Endothelial cell of umbilical vein (primary cell): ENCODE data around the gene MAST4. TPM values are rescaled to one million over a fixed set of nuclear protein-coding genes. Genes with fewer than 3 reads are reported as not detected.

Experiments used
- BruUV-seq: library from RNA; stranded (reverse); fragments of 400-500 nt; replicated peaks from 2 replicates; lab custom pipeline; 2021; lab: Mats Ljungman, UMichigan
- CTCF ChIA-PET: fragments of 300-600, 350-600 bp; sonication (Branson Sonifier 250); formaldehyde crosslinking; loops from one replicate; lab custom pipeline; 2021; ENCODE audit warnings: antibody characterized with exemption, inconsistent platforms; lab: Charles Lee
- POLR2A ChIA-PET: fragments of 300-600, 350-600 bp; sonication (Branson Sonifier 250); formaldehyde crosslinking; loops from one replicate; lab custom pipeline; 2021; ENCODE audit warnings: antibody characterized with exemption, inconsistent platforms; lab: Charles Lee
- DNase-seq: peaks from one replicate; pipeline ENCODE4 v3.0.0-alpha.2; 2011; ENCODE audit warnings: low read depth, low spot score
- FAIRE-seq: peaks from 2 replicates; lab custom pipeline; 2011; peaks lifted over from hg19 to GRCh38; lab: Jason Lieb, UNC
- H2AFZ ChIP-seq: 2 replicates; pipeline ENCODE4 v1.6.0; 2012; ENCODE audit warnings: low read depth, low read length, control low read depth, inconsistent platforms
- H3K27ac ChIP-seq: 2 replicates; pipeline ENCODE4 v1.5.1; 2011; ENCODE audit warnings: low read depth, mild to moderate bottlenecking, control low read depth, low read length, moderate library complexity; ENCODE audit not compliant: insufficient read depth
- H3K27me3 ChIP-seq, 2 experiments: 2 replicates each; pipeline versions ENCODE4 v1.6.0 to v1.6.1; 2011; ENCODE audit warnings: low read length in 2 of 2, mixed read lengths in 1 of 2; ENCODE audit not compliant: control insufficient read depth in 2 of 2, insufficient read depth in 2 of 2
- H3K36me3 ChIP-seq, 2 experiments: 2 replicates in 1 of 2; 3 replicates in 1 of 2; pipeline ENCODE4 v1.5.1; 2011; ENCODE audit warnings: low read length in 2 of 2, mild to moderate bottlenecking in 1 of 2, moderate library complexity in 1 of 2; ENCODE audit not compliant: control insufficient read depth in 2 of 2, insufficient read depth in 2 of 2; ENCODE audit errors: extremely low read depth in 1 of 2
- H3K4me1 ChIP-seq: 3 replicates; pipeline ENCODE4 v1.5.1; 2011; ENCODE audit warnings: mild to moderate bottlenecking, low read length; ENCODE audit not compliant: control insufficient read depth, insufficient read depth; ENCODE audit errors: extremely low read depth
- H3K4me2 ChIP-seq: 2 replicates; pipeline ENCODE4 v1.6.1; 2011; ENCODE audit warnings: low read length, control low read depth, mixed read lengths; ENCODE audit not compliant: insufficient read depth
- H3K4me3 ChIP-seq, 3 experiments: fragments of 200-600 bp in 1 of 3; sonication (generic), shearing (Covaris generic) in 1 of 3; replicated peaks in 1 of 3; 2 replicates each; pipeline ENCODE4 v1.5.1; 2011 to 2016; ENCODE audit warnings: control low read depth in 3 of 3, low read length in 3 of 3, mild to moderate bottlenecking in 2 of 3, inconsistent platforms in 1 of 3, low read depth in 1 of 3, moderate library complexity in 1 of 3; ENCODE audit not compliant: insufficient read depth in 1 of 3
- H3K79me2 ChIP-seq: 2 replicates; pipeline ENCODE4 v1.6.0; 2012; ENCODE audit warnings: low read length, inconsistent platforms; ENCODE audit not compliant: control insufficient read depth, insufficient read depth
- H3K9ac ChIP-seq: replicated peaks from 2 replicates; pipeline ENCODE3; 2011; ENCODE audit warnings: low read length, control low read depth; ENCODE audit not compliant: insufficient read depth; ENCODE audit errors: extremely low read depth
- H3K9me1 ChIP-seq: replicated peaks from 3 replicates; pipeline ENCODE4 v1.6.0; 2011; ENCODE audit warnings: mild to moderate bottlenecking, low read length; ENCODE audit not compliant: control insufficient read depth, insufficient read depth; ENCODE audit errors: extremely low read depth
- H3K9me3 ChIP-seq: replicated peaks from 2 replicates; pipeline ENCODE4 v1.5.1; 2012; ENCODE audit warnings: low read length, inconsistent platforms; ENCODE audit not compliant: control insufficient read depth, insufficient read depth
- H4K20me1 ChIP-seq: replicated peaks from 2 replicates; pipeline ENCODE3; 2011; ENCODE audit warnings: mild to moderate bottlenecking, low read length; ENCODE audit not compliant: control insufficient read depth, insufficient read depth; ENCODE audit errors: extremely low read depth
- EZH2 ChIP-seq: IDR thresholded peaks from 2 replicates; pipeline ENCODE4 v1.6.1; 2012; ENCODE audit warnings: borderline replicate concordance, low read depth, mild to moderate bottlenecking, moderate library complexity, low read length, inconsistent platforms; ENCODE audit not compliant: severe bottlenecking
- FOS ChIP-seq: IDR thresholded peaks from 2 replicates; pipeline ENCODE4 v1.6.1; 2011; ENCODE audit warnings: mild to moderate bottlenecking, low read length, moderate library complexity, borderline replicate concordance; ENCODE audit not compliant: insufficient read depth
- GATA2 ChIP-seq: IDR thresholded peaks from 2 replicates; pipeline ENCODE4 v1.7.0; 2011; ENCODE audit warnings: low read depth, mild to moderate bottlenecking, moderate library complexity, mixed read lengths, low read length; ENCODE audit not compliant: insufficient read length, insufficient read depth
- JUN ChIP-seq: IDR thresholded peaks from 2 replicates; pipeline ENCODE4 v1.6.1; 2011; ENCODE audit warnings: borderline replicate concordance, low read depth; ENCODE audit not compliant: insufficient read length, insufficient read depth
- MYC ChIP-seq: IDR thresholded peaks from one replicate; pipeline ENCODE4 v1.6.1; 2011; ENCODE audit warnings: mild to moderate bottlenecking, low read depth, low read length
- POLR2A ChIP-seq: IDR thresholded peaks from 2 replicates; pipeline ENCODE4 v1.6.1; 2012; ENCODE audit warnings: low read depth, mild to moderate bottlenecking, control low read depth, low read length
- dilution Hi-C: fragments of 300-500 bp; cut with MboI; formaldehyde crosslinking; loops from one replicate; pipeline ENCODE4 v1.15.0; 2019; ENCODE audit warnings: low sequenced_read_pairs; ENCODE audit not compliant: extremely low pct_ligation_motif_present
- intact Hi-C: fragments of 100-400 bp; cut with micrococcal nuclease; formaldehyde crosslinking; loops from one replicate; pipeline ENCODE4 v1.10.0; 2022
- polyA plus RNA-seq, 4 experiments: library from polyadenylated mRNA; depleted of rRNA in 3 of 4; stranded (reverse) in 3 of 4; unstranded in 1 of 4; fragments of >200 nt; gene quantifications; 2 replicates each; pipeline versions ENCODE4 v1.2.1 to v1.2.3, GENCODE V29; 2011 to 2012; ENCODE audit warnings: missing spikeins in 1 of 4
- total RNA-seq: library from RNA; stranded (reverse); gene quantifications from 2 replicates; pipeline ENCODE4 v1.2.3, GENCODE V29; 2021
- TF ChIP-seq, protein P1 (sequence below): IDR thresholded peaks from 2 replicates; pipeline ENCODE4 v1.6.1; 2011; ENCODE audit not compliant: insufficient read depth, insufficient read length
- TF ChIP-seq, protein P2 (sequence below), 2 donors: IDR thresholded peaks; 1 replicate in 1 of 2; 2 replicates in 1 of 2; pipeline ENCODE4 v1.5.1; 2011; ENCODE audit warnings: low read length in 2 of 2, mild to moderate bottlenecking in 2 of 2, moderate library complexity in 2 of 2, control low read depth in 1 of 2, inconsistent platforms in 1 of 2, low read depth in 1 of 2; ENCODE audit not compliant: insufficient read depth in 1 of 2; ENCODE audit errors: extremely low read depth in 1 of 2

Gene MAST4
- total and polyA plus RNA-seq, 2 donors (not counting 3 experiments of a cell fraction or from before 2014, with no cell fraction given), result 40.2 to 116 TPM

- TF ChIP-seq FOS (no peak), JUN (no peak), POLR2A (no peak), MYC (no peak), EZH2 (no peak)
- TF ChIP-seq, protein P1, sequence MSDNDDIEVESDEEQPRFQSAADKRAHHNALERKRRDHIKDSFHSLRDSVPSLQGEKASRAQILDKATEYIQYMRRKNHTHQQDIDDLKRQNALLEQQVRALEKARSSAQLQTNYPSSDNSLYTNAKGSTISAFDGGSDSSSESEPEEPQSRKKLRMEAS, result no peak
- DNase-seq, result no peak
- Histone ChIP-seq H4K20me1 (no peaks in the 10 kb centered on the region), H3K27me3 (peaks cover 2 to 12% of the 10 kb centered on the region in 2 experiments), H3K9ac (no peak overlapping the region), H3K36me3 (no peaks in the 10 kb centered on the region), H3K9me1 (no peaks in the 10 kb centered on the region), H3K4me2 (no peak overlapping the region), H3K27ac (no peak overlapping the region), H3K4me3 (no peak overlapping the region), H3K9me3 (no peaks in the 10 kb centered on the region), H3K4me1 (no peaks in the 10 kb centered on the region), H2AFZ (no peak overlapping the region), H3K79me2 (no peaks in the 10 kb centered on the region)
- no peak for FAIRE-seq
- intact Hi-C loops, result no loop called here
- CTCF ChIA-PET, result interaction anchor here (0.7 to 1.0 kb wide), 2 partner anchors 13 to 464 kb away, joined by 3 to 8 read pairs; no protein-coding TSS in a partner anchor
- POLR2A ChIA-PET, result no interaction called here
- dilution Hi-C loops, result no loop called here
- BruUV-seq, result no TSS peak
Measured at GRCh38 chr5:66769839-66770617, 173.8 kb downstream of the MAST4 start.

DNA sequence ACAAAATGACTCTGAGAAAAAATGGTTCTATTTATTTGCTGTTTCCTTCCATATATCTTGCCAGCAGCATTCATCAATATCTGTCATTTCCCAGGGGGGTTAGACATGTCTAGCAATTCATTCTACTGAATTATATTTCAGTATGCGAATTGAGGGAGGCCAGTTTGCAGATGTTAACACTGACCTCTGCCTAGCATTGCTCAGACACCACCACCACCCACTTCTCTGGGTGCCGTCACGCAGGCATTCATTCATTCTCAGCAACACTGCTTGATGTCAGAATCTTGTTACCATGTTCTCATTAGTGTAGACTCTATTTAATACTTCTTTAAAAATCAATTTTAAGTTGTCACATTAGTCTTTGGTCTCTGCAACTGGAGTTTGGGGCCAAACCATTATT, 181.7 kb downstream of the MAST4 start:
- Histone ChIP-seq H3K4me2 (no peak overlapping the region), H3K79me2 (no peaks in the 10 kb centered on the region), H3K9me3 (no peaks in the 10 kb centered on the region), H3K27me3 (peaks cover 6 to 9% of the 10 kb centered on the region in 2 experiments), H3K4me3 (no peak overlapping the region), H3K36me3 (no peaks in the 10 kb centered on the region), H3K9me1 (no peaks in the 10 kb centered on the region), H3K4me1 (no peaks in the 10 kb centered on the region), H3K27ac (no peak overlapping the region), H2AFZ (no peak overlapping the region), H3K9ac (no peak overlapping the region), H4K20me1 (no peaks in the 10 kb centered on the region)
- dilution Hi-C loops (no loop called here), intact Hi-C loops (no loop called here)
- ChIA-PET CTCF (interaction anchor here (1.7 kb wide), 1 partner anchor 471 kb away, joined by 4 read pairs; no protein-coding TSS in a partner anchor), POLR2A (no interaction called here)
- DNase-seq (no peak), FAIRE-seq (no peak)
- TF ChIP-seq EZH2 (no peak), POLR2A (no peak), MYC (no peak), GATA2 (no peak), FOS (no peak)
- TF ChIP-seq, protein P2, sequence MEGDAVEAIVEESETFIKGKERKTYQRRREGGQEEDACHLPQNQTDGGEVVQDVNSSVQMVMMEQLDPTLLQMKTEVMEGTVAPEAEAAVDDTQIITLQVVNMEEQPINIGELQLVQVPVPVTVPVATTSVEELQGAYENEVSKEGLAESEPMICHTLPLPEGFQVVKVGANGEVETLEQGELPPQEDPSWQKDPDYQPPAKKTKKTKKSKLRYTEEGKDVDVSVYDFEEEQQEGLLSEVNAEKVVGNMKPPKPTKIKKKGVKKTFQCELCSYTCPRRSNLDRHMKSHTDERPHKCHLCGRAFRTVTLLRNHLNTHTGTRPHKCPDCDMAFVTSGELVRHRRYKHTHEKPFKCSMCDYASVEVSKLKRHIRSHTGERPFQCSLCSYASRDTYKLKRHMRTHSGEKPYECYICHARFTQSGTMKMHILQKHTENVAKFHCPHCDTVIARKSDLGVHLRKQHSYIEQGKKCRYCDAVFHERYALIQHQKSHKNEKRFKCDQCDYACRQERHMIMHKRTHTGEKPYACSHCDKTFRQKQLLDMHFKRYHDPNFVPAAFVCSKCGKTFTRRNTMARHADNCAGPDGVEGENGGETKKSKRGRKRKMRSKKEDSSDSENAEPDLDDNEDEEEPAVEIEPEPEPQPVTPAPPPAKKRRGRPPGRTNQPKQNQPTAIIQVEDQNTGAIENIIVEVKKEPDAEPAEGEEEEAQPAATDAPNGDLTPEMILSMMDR (IDR thresholded peaks at IDR 0.05; ENCODE audit: extremely low read depth in 1 of 2, insufficient read depth in 1 of 2, low read depth in 1 of 2, low read length in 2 of 2), result no peak
- TF ChIP-seq, protein P1, result no peak
- BruUV-seq, result no TSS peak
